Measurements from ENCODE around the gene EPS15.

DNA sequence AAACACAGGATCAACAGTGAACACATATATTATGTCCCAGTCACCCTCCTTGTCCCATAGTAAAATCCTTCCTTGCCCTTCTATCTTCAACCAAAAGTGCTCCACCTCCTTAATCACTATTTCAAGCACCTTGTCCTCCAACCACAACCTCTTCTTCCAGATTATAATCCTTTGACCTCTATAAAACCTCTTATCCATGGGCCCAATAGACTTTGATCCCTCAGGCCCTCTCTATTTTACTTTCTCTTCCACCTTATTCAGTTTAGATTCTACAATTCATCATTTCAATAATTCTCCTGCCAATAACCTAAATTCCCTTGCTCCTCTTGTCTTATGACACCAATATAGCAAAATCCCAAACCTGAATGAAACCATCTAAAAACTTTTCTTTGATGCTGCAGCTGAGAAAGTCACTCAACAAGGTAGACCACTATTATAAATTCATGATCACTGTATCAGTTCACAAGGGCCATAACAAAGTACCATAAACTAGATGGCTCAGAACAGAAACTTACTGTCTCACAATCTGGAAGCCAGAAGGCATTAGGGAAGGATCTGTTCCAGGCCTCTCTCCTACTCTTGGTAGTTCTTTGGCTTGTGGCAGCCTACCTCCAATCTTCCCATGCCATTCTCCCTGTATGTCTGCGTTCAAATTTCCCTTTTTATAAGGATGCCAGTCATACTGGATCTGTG, 24.8 kb downstream of the EPS15 start:
- no peak for TF ChIP-seq EP300 (IDR thresholded peaks at IDR 0.05)
- TF ChIP-seq CTCF (IDR thresholded peaks at IDR 0.05), result no peak
- no peak for TF ChIP-seq POLR2A (IDR thresholded peaks at IDR 0.05)

All from gastroesophageal sphincter (tissue), 3 donors.